HG03159 (cell line): ENCODE data around the gene SPACA1.

ENCODE experiments used
- ATAC-seq: cut with Tn5 transposase; IDR thresholded peaks from one replicate; pipeline ENCODE4 v1.9.1; 2021; ENCODE audit warnings: mild to moderate bottlenecking, moderate library complexity; ENCODE audit not compliant: unreplicated experiment

The SPACA1 gene

GRCh38 chr6:88089708-88090107 is 42.1 kb downstream of the SPACA1 start:
- ATAC-seq = no peak

DNA sequence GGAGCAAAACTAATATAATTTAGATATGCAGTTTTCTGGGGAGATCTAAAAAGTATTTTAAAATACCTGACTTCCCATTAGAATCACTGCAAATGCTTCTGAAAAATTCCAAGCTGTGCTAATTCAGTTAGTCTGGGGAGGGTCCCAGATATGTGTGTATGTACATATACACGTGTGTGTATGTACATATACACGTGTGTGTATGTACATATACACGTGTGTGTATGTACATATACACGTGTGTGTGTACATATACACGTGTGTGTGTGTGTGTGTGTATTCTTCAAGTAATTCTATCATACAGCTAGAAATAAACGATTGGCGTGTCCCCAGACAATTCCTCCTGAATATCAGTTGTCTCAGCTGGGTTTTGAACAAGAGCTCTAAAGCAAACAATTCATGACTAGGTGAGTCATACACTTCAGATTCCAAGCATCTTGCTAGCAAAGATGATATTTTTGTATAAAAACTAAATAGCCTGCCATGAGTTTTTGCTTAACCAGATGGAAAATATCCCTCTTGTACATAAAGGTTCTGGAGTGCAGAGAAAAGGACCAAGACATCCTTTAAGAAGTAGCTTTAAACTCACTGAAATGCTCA is 58.2 kb downstream of the SPACA1 start:
- no peak for ATAC-seq

DNA sequence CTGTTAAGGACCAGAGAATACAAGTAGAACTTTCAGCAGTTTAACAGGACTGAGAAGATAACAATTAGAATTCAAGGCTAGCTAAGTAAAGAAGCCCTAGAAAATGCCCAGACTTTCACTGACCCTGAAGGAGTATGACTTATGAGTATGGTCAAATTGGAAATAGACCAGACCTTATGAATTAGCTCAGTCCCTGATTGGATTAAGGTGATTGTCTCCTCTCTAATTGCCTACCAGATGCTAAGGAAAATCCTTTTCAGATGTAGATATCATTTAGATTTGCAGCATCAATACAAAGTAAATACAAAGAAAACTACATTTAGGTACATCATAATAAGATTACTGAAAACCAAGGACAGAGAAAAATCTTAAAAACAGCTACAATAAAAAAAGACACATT is 59.6 kb downstream of the SPACA1 start:
- ATAC-seq = no peak

- no peak for ATAC-seq
Observed at GRCh38 chr6:88111991-88112390, 64.3 kb downstream of the SPACA1 start.

- ATAC-seq = no peak
Observed at GRCh38 chr6:88114838-88115237, 67.2 kb downstream of the SPACA1 start.

DNA sequence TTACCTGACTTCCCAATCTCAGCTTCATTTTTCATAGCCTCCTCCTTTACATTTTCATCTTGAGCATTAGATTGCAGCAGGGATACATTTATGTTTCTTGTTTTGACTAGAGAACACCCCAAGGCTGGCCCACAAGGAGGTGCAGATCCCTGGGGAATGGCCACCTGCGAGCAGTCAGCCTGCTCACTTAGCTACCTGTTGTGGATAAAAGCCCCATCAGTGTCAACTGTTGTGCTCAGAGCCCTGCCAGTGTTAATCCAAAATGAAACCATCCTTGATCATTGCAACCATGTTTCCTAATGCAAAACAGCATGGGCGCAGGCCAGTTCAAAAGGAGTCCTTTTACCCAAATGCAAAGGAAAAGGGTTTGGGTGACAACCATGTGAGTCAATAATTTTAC is 67.7 kb downstream of the SPACA1 start:
- no peak for ATAC-seq

- no peak for ATAC-seq
Observed at GRCh38 chr6:88116276-88116675, 68.6 kb downstream of the SPACA1 start.
